ENCODE data around the gene PCARE.
A peak's percentile ranks its signal among the peaks of the same experiment; 100 is the strongest.
"Not testable (repeated sequence)": the region's sequence is repeated elsewhere in the genome, so short reads cannot be mapped to it uniquely, and the experiment has no call there.

The PCARE gene

DNA sequence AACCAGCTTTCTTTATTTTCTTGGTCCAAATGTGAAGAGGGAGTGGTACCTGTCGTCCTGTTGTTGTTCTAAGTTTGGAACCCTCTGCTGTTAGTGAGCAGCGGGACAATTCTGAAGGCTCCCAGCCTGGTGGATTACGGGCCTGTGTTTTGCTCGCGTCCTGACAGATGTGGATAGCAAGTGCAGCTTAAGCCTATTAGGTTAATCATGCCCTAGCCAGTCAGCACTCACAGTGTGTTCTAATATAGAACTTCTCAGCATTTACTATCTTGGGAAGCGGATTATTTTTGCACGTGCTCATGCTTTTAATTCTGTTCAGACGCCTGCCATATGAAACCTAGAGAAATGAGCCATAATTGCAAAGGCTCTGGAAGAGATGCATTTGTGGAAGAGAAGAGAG, at the start of gene PCARE:
PCARE (minus strand) TSS at position 113 of the 400 bp plus-strand sequence. CDS start 262 bp downstream, outside the sequence.
- no peak for DNase-seq (ENCODE audit: low read depth in 1 of 2, low spot score in 1 of 2)

DNA sequence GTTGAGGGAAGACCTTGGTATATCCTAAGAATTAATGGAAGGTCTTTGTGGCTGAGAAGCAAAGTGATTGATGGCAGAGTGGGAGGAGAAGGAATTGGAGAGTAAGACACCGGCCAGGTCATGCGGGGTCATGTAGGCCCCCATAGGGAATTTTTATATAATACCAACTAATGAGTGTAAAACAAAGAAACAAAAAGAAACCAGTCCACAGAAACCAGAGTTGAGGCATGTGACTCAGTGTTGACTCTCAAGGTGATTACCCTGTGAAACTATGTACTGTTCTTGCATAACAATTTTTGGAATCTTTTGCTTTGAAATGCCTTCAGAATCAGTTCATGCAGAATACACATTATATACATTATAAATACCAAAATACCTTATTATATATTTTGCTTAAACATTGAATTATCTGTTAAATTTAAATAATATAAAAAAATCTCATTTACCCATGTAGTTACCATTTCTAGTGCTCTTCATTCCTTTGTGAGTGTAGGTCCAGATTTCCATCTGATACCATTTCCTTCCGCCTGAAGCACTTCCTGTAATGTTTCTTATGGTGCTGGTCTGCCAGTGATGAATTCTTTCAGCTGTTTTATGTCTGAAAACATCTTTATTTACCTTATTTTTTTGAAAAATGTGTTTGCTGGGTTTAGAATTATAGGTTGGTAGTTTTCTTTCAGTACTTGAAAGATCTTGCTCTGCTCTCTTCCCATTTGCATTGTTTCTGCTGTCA, 49.5 kb upstream of the PCARE start:
- DNase-seq (ENCODE audit: low read depth in 1 of 2, low spot score in 1 of 2) = no peak

GRCh38 chr2:29120846-29121245, 46.5 kb upstream of the PCARE start:
- no peak for DNase-seq (ENCODE audit: low read depth in 1 of 2, low spot score in 1 of 2)

GRCh38 chr2:29119211-29119610, 44.9 kb upstream of the PCARE start:
- no peak for DNase-seq (ENCODE audit: low read depth in 1 of 2, low spot score in 1 of 2)

DNA sequence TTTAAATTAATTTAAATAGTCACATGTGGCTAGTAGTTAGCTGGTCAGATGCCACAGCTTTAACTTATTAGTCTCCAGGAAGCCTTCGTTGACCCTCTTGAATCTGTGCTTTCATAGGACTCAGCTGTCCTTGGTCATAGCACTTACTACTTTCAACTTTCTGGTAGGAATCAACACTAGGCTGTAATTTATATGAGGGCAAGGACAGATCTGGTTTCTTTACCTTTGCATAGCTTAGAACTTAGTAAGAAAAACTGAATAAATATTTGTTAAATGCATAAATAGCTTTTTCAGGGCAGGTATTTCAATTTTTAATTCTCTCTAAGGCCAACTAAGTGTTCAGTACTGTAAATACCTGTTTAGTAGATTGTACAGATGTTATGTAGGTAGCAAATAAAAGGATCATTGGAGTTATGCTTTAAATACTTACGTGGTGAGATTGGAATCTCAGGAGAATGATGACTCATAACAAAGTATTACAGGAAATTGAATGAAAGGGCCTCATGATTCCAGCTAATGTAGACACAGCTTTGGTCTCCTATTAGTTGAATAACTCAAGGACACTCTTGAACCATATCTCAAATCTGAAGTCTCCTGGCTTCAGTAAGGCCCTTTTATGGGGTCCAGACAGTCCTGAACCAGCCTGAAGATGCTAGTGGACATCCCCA, 43.4 kb upstream of the PCARE start:
- DNase-seq (ENCODE audit: low read depth in 1 of 2, low spot score in 1 of 2) = no peak

DNA sequence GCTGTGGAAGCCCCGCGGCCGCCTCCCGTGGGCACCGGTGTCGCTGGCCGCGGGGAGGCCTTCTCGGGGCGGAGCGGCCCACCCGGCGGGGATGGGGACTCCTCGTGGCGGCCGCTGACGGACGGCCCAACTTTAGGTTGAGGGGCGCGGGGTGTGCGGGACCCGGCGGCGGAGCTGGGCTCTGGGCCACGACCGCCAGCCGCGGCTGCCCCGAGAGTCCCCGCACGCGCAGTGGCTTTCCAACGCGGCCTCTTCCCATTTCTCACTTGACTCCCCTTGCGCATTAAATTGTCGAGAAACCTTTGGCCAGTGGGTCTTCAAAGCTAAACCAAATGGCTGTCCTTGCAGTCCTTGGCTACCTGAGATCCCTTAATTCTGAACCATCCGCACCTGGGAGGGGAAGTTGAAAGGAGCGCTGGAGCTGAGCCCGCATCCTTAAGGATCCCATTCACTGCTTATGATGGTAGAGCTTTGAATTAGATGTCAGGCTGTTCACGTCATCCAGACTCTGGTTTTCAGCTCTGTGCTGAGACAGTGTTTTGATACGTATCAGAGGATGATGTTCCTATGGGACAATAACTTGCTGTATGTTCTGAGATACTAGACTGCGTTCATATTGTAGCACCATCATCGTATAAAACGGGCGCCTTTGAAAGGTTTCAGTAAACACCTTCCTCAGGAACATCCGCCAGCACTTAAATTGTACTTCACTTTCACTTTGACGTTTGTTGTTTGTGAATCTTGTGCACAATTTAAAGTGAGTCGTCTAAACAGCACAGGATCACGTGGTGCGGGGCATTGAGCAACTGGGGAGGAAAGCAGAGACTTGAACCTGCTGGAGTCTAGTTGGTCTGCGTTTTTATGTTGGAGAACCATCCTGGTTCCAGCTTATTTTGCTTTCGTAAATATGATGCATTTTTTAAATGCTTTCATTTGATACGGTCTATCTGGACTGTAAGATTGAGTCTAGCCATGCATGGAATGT, 41.8 kb upstream of the PCARE start:
- peak; percentile 15 to 38 for DNase-seq (ENCODE audit: low read depth in 1 of 2, low spot score in 1 of 2)

- DNase-seq (ENCODE audit: low read depth in 1 of 2, low spot score in 1 of 2) = peak; percentile 41 to 73
Observed at GRCh38 chr2:29114946-29115609, 40.8 kb upstream of the PCARE start, which contains the start of gene CLIP4. TSS of gene CLIP4 (plus strand) at chr2:29115415. CDS start at chr2:29121389, 5,974 bp downstream.

DNA sequence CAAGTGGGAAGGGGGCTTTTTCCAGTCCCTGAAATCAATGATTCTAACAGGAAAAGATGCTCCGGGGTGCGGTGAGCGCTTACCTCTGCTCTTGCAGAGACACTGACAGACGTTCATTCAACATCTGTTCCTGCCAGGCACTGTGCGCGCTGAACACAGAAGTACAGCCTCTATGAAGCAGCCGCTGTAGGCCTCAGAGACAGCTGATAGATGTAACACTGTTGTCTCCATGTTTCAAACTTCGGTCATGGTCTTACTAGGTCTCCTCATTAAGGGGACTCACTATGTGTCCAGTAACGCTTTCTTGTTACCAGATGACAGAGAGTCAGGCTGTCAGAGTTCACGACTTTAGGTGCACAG, 40.2 kb upstream of the PCARE start:
- no peak for DNase-seq (ENCODE audit: low read depth in 1 of 2, low spot score in 1 of 2)

GRCh38 chr2:29113891-29114321, 39.6 kb upstream of the PCARE start:
- DNase-seq (ENCODE audit: low read depth in 1 of 2, low spot score in 1 of 2) = no peak

- DNase-seq (ENCODE audit: low read depth in 1 of 2, low spot score in 1 of 2) = no peak
Observed at GRCh38 chr2:29113027-29113686, 38.8 kb upstream of the PCARE start.

DNA sequence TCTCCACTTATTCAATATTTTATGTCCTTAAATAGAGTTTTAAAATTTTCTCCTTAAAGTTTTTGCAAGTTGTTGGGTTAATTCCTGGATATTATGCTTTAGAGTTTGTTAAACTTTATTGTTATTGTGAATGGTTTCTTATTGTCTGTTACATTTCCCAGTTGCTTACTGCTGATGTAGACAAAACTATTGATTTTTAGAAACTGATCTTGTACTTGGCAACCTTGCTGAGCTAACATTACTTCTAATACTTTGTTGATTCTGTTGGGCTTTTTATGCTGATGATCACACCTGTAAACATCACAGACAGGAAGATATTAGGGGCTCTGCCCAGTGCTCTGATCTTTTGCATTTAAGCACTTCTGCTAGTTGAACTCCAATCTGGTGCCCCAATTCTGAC, 38.1 kb upstream of the PCARE start:
- DNase-seq (ENCODE audit: low read depth in 1 of 2, low spot score in 1 of 2) = no peak

GRCh38 chr2:29110916-29111535, 36.7 kb upstream of the PCARE start:
- no peak for DNase-seq (ENCODE audit: low read depth in 1 of 2, low spot score in 1 of 2)

DNA sequence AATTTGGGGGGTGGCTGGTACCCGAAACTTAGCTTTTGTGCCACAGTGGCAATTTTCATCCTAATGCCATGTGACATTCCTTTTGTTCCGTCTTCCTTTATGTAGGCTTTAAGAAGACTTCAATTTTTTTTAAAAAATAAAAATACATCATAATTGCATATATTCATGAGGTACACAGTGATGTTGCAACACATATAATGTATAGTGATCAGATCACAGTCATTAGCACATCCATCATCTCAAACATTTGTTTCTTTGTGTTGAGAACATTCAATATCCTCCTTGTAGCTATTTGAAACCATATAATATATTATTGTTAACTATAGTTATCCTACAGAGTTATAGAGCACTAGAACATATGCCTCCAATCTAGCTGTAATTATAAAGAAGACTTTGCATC, 34.9 kb upstream of the PCARE start:
- no peak for DNase-seq (ENCODE audit: low read depth in 1 of 2, low spot score in 1 of 2)

GRCh38 chr2:29108225-29108624, 33.9 kb upstream of the PCARE start:
- DNase-seq (ENCODE audit: low read depth in 1 of 2, low spot score in 1 of 2) = no peak

- not testable (repeated sequence) for DNase-seq (ENCODE audit: low read depth in 1 of 2, low spot score in 1 of 2)
Observed at GRCh38 chr2:29107547-29107946, 33.2 kb upstream of the PCARE start.

DNA sequence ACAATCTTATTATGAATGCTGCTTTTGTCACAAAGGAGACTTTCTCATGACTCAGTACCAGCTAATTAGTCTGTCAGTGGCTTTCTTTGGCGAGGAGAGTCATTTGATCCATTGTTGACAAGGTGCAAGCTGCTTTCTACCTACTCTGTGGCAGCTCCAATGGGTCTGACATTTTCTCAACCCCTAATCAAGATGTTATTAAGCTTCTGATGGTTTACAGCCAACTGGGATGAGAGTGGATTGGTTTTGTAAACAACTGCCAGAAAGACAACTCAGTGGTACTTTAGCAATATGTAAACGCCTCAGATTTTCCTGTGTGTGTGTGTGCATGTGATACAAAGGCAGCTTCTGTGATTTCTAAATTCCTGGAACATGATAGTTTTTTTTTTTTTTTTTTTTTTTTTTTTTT, 32.7 kb upstream of the PCARE start:
- no peak for DNase-seq (ENCODE audit: low read depth in 1 of 2, low spot score in 1 of 2)

GRCh38 chr2:29106256-29106655, 31.9 kb upstream of the PCARE start:
- no peak for DNase-seq (ENCODE audit: low read depth in 1 of 2, low spot score in 1 of 2)

GRCh38 chr2:29105375-29105774, 31.1 kb upstream of the PCARE start:
- no peak for DNase-seq (ENCODE audit: low read depth in 1 of 2, low spot score in 1 of 2)

DNA sequence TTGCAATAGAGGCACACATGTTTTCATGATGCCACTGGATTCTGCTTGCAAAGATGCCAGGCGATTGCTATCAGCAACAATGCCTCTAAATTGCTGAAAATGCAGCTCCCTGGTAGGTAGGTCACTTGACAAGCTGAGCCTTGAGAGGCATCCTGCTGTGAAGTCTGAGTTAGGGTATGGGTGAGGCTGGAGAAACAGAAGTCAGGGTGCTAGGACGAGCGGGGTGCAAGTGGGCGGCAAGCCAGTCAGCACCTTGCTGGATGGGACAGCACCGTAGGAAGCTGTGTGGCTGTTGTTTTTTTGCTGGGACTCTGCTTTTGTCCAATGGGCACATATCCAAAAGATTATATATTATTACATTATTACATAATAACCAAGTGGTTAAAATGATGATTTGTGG, 30.4 kb upstream of the PCARE start:
- no peak for DNase-seq (ENCODE audit: low read depth in 1 of 2, low spot score in 1 of 2)

DNA sequence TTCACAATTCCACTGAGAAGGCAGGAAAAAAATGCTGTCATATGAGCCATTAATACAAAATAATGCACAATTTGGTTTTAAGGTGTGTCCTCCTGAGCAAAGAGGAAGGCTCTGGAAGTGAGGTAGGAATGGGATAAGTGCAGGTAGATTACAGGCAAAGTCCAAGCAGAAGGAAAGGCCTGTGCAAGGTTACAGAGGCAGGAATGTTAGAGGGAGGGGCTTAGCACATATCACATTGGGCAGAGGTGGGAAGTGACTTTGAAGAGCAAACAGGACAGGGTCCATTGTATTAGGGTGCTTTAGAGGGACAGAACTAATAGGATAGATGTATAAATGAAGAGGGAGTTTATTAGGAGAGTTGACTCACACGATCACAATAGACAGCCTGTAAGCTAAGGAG, 26.2 kb upstream of the PCARE start:
- no peak for DNase-seq (ENCODE audit: low read depth in 1 of 2, low spot score in 1 of 2)
